GM19351 (cell line): ENCODE measurements around the gene PIGS.
"Not testable (repeated sequence)": the region's sequence is repeated elsewhere in the genome, so short reads cannot be mapped to it uniquely, and the experiment has no call there.

Experiments
- ATAC-seq: cut with Tn5 transposase; IDR thresholded peaks from one replicate; pipeline ENCODE4 v1.9.1; 2021; ENCODE audit warnings: mild to moderate bottlenecking, moderate library complexity; ENCODE audit not compliant: unreplicated experiment

Gene PIGS

DNA sequence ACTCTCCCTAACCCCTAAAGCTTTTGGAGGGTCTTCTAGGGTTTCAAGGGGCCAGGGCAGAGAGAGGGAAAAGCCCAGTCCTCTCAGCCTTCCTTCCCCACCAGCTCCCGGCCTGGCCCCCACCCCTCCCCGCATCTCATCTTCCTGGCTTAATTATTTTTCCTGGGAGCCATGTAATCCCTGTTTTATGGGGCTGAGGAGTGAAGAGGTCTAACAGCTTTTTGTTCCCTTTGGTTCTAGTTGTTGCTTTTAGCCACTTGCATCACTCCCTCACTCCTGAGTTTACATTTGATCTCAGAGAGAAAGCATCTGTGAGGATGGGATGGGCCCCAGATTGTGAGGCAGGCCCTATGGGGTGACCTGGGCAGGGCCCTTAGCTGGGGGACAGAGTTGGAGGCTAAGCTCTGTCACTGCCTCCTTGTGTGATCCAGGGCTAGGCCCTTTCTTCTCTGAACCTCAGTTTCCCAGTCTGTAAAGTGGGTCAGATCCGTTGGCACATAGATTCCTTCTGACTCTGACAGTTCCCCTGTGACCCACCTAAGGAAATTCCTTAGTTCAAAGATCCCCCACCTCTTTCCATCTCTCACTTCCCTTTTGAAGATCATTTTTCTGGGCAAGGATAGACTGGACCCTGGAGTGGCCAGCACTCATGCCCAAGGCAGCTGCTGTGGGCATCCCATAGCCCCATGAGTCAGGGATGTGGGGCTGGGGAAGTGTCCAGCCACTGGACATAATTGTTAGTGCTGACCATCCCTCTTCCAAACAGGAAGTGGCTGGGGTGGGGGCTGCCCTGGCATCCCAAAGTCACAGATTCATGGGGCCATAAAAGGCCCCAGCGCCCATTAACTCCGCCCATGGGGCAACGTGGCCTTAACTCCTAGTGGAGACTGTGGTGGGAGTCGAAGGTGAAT is 39.0 kb downstream of the PIGS start:
- no peak for ATAC-seq

DNA sequence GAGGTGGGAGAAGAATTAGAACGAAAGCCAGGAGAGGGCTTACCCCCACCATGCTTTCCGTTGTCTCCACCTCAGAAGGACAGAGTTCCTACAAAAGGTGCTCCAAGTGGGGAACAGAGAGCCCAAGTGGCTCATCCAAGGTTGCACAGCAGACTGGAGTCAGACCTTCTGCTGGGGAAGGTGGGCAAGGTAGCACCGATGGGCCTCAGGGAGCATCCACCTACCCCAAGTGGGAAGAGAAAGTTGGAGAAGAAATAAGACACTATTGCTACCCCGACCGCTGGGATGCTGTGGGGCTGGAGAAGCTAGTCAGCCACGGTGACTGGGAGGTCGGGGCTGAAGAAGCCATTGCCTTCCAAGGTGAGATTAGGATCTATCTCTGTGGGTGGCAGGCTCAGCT is 40.4 kb downstream of the PIGS start:
- ATAC-seq = no peak

DNA sequence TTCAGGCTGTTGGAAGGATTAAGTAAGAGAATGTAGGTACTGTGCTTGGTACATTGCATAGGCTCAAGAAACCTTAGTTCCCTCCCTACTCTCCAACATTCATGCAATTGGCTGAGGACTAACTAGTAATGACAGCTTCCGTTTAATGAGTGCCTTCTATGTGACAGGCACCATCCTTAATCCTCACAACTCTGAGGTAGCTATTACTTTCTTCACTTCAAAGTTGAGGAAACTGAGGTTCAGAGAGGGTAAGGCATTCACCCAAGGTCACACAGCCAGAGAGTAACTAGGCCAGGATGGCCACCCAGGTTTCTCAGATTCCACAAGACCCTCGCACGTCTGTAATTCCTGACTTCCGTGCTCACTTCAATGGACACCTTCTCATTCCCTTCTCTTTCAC is 41.1 kb downstream of the PIGS start:
- no peak for ATAC-seq

DNA sequence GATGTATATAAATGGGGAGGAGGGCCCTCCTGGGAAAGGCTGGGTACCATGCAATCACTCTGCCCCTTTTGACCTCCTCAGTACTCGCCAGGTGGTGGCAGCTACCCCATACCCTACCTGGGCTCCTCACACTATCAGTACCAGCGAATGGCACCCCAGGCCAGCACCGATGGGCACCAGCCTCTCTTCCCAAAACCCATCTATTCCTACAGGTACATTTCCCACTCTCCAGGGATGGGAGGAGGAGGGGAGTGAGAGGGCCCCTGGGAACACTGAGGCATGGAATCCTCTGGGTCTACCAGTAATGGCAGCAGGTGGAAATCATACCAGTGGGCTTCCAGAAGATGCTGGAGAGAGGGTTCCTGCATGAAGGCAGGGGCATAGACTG is 42.3 kb downstream of the PIGS start:
- no peak for ATAC-seq

DNA sequence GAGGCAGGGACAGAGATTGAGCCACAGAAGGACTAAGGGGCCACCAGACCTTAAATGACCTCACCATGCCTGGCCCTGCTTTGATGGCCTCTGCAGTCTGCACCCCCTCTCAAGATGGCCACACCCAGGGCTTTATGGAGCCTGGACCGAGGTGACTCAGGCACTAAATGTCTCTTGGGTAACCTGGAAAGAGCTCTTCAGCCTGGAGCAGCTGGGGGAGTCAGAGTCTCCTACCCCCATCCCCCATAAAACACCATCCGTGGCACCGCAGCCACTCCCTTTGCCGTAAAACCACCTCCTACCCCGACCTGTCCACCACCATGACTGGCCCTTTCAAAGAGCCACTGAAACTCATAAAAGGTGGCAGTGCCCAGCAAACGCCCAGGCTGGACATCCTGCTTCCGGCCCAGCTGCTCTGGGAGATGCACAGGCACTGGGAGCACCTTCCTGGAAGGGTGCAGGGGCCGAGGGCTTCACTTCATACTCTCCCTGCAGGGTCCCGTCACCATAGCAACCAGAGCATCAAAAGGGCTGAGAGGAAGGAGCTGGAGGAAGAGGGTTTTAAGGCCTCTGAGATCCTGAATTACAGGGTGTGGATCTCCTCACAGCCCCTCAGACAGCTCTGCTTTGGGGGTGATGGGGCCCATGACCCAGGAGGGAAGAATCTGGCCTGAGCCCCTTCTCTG is 42.9 kb downstream of the PIGS start:
- ATAC-seq = no peak

DNA sequence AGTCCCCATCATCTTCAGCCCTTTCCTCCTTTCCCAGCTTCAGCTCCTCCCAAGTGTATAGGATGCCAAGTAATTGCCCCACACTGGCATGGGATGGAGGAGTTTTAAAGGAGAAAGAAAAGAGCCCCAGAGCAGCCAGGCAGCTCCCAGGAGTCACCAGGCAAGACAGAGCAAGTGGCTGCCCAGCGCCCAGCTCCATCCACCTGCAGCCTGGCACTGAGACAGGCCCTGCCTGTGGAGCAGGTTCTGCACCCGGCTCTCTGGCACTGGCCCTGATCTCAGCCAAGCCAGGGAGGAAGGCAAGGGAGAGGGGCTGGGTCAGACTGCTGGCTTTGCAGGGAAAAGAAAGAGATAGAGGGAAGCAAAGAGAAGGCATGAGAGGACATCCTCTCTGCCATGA is 43.5 kb downstream of the PIGS start:
- no peak for ATAC-seq

DNA sequence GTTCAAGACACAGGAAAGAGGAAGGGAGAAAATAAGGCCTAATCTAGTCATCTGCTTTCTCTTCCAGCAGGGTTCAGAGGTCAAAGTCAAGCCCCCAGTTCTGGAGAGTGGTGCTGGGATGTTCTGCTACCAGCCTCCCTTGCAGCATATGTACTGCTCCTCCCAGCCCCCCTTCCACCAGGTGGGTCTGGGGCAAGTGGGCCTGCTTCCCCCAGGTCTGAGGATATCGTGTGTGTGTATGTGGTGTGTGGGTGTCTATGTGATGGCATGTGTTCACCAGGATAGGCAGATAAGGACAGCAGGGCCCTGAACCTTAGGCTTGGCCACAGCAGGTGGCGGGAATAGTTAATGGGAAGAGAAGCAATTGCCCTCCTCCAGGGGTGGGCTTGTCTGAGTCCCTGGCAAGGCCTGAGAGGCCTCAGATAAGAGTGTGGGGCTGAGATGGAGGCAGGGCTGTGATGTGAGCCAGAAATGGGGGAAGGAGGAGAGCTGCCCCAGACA is 44.1 kb downstream of the PIGS start:
- no peak for ATAC-seq

DNA sequence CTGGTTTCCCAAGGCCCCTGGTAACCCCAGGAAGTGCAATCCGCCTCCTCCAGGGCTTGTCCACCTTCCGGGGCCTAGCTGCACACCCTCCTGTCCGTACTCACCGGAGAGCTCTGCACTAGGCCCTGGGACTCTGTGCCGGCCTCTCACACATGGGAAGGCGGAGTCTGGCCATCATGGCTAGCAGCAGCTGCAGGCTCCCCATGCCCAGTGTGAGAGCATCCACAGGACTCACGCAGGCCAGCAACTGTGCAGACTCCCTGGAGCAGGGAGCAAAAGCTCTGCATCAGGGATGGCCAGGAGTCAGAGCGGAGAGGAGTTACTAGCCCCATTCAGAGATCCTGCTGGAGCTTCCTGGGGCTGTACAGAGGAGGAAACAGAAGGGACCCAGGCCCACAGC is 44.9 kb downstream of the PIGS start:
- ATAC-seq = no peak

DNA sequence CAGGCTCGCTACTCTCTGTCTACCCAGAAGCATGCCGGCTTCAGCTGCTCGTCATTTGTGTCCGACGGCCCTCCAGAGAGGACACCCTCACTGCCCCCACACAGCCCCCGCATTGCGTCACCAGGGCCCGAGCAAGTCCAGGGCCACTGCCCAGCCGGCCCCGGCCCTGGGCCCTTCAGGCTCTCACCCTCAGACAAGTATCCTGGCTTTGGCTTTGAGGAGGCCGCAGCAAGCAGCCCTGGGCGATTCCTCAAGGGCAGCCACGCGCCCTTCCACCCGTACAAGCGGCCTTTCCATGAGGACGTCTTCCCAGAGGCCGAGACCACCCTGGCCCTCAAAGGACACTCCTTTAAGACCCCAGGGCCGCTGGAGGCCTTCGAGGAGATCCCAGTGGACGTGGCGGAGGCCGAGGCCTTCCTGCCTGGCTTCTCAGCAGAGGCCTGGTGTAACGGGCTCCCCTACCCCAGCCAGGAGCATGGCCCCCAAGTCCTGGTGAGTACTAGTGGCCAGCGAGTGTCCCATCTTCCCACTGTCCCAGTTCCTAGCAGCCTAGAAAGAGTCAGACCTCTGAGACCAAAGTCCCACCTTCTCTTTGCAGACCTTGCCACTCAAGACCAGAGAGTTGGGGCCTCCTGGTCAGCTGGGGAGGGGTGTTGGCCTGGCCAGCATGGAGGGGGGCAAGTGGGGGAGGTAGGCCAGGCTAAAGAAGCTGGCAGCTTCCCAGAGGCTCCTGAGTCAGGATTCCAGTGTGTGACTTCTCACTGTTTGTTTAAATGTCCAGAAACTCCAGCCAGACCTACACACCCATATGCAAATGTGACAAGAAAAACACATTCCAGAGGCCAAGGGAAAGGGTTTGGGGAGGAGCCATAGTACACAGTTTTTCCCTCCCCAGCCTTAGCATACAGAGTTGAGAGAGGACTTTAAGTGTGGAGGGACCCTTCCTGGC is 46.6 kb downstream of the PIGS start:
- no peak for ATAC-seq

DNA sequence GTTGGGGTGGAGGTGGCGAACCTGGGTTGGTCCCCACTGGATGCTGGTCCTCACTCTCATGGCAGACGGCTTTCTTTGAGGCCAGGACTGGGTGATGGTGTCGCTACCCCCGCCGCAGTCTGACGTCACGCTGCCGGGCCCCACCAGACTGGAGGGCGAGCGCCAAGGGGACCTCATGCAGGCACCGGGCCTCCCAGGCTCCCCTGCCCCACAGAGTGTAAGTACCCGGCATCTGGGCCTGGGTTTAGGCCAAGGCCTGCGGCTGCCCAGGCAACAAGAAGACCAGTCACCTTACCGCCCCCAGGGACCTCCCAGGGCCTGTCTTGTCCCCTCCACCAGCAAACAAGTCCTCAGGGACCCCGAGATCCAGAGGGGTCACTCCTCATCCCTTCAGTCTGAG is 47.4 kb downstream of the PIGS start:
- no peak for ATAC-seq

DNA sequence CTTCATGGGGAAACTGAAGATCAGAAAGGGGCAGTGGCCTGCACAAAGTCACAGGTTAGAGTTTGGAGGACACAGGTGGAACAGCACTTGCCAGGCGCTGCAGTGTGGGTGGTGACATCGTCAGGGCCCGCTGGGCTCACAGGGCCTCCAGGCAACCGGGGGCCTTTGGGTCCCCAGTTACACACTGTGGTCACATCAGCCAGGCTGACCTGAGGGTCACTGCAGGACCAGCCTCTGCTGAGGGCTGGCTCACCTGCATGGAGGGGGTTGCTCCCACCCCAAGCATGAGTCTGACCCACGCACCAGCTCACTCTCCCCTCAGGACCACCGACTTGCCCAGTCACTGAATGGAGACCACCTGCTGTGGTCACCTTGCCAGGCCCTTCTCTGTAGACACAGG is 48.1 kb downstream of the PIGS start:
- ATAC-seq = no peak

DNA sequence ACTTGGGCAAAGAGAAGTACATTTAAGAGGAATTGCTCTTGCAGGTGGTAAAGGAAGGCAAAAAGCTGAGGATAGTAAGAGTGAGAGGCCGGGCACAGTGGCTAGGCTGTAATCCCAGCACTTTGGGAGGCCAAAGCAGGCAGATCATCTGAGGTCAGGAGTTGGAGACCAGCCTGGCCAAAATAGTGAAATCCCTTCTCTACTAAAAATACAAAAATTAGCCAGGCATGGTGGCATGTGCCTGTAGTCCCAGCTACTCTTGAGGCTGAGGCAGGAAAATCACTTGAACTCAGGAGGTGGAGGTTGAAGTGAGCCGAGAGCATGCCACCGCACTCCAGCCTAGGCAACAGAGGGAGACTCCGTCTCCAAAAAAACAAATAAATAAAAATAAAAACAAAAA is 49.0 kb downstream of the PIGS start:
- ATAC-seq = not testable (repeated sequence)

DNA sequence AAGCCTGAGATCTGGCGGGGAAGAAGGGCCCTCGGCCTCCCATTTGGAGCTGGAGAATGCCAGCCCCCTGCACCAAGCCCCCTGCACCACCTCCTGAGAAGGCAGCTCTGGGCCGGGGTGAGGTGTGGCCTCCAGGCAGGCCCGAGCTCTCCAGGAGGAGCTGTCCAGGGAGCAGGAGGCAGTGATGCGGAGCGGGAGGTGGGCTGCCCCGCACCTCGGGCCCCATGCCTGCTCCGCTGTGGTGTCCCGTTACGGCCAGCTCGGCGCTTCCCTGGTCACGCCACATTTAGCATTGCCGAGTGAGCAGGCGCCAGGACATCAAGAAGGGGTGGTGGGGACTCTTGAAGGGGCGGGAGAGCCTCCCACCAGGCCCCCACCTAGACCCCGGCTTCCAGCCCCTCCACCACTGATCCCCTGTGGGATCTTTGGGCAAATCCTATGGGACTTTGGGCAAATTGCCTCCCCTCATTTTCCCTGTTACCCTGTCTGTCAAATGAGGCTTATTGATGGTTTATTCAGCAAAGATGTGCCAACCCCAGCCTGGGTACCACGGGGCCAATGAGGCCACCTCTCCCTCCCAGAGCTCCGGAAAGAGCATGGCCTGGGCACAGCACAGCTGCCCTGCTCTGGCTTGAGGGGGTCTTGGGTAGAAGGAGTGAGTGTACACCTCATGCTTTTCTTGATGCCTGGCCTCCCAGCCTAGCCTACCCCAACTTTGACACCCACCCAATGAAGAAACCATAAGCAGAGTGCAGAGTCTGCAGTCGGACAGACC is 49.8 kb downstream of the PIGS start:
- no peak for ATAC-seq

DNA sequence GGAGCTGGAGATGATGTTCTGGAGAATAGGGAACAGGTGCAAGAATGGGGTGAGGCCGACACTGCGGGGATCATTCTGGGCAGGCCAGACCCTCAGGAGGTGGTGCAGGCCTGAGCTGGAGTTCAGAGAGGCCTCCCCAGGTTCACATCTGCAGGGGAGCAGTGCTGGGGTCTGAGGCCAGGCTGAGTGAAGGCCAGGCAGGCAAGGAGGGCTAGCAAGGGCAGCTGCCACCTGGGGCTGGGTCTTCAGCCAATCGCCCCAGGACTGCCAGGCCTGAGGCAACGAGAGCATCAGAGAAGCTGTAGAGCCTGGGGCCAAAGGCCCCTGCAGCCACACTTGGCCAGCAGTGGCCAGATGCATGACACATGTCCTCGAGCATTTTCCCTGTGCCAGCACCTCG is 50.6 kb downstream of the PIGS start:
- ATAC-seq = no peak

DNA sequence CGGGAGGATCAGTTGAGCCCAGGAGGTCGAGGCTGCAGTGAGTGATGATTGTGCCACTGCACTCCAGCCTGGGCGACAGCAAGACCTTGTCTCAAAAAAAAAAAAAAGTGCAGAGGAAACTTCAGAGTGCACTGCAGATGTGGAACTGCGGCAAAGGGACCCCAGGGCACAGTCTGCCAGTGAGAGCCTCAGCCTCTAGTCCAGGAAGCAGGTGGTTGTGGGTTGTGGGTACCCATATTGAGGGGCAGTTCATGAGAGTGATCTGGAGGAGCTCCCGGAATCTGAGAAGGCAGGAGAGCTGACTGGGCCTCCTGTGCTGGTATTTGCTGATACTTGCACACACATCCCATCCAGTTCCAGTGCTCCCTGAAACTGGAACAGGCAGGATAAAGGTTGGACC is 52.1 kb downstream of the PIGS start:
- ATAC-seq = no peak

DNA sequence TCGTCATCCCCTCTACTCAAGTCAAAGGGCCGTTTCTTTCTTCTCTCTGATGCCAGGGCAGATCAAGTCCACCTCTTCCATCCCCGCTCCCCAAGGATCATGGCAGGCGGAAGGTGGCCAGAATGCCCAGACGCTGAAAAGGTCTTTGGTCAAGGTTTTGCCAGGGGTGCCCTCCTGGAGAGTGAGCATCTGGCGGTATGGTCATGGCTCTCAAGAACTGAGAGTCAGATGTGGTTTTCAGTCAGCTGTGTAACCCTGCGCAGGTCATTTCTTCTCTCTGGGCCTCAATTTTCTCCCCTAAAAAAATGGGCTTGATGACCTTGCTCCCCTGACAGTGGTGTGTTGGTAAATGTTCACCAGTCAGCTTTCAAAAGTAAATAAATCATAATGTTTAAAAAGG is 52.7 kb downstream of the PIGS start:
- no peak for ATAC-seq

DNA sequence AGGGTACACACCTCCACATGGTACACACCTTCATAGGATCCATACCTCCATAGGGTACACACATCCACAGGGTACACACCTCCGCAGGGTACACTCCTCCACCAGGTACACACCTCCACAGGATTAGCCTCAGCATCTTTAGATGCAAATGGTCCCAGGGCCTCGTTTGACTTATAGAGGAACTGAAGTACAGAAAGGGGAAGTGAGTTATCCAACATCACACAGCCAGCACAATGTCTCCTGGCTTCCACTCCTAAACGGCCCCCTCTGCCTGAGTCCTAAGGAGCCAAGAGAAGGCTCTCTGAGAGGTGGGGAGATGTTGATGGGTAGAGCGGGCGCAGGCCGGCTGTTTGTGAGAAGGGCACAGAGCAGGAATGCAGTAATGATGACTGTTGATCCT is 53.2 kb downstream of the PIGS start:
- no peak for ATAC-seq

DNA sequence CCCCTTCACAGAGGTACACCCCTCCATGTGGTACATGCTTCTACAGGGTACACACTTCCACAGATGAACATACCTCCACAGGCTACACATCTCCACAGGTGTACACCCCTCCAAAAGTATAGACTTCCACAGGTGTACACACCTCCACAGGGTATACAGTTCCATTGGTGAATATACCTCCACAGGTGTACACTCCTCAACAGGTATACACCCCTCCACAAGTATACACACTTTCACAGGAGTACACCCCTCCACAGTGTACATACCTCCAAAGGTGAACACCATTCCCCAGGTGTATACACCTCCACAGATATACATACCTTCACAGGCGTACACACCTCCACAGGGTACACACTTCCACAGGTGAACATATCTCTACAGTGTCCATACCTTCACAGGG is 55.8 kb downstream of the PIGS start:
- no peak for ATAC-seq

DNA sequence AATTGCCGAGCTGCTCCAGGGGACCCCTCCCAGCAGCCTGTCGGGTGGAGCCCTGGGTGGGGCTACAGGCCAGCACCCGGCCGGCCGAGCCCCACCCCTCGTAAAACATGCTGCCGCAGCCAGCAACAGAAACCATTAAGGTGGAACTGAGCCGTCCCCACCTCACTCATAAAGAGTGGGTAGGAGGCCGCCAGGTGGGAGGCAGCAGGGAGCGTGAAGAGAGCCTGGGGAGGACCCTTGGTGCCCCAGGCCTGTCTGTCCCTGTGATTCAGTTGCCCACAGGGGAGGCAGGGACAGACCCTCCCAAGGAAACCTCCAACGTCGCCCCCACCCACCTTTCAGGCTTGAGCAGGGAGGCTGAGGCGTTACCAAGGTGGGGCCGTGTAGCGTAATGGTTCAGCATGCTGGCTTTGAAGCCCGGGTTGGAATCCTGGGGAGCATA is 56.7 kb downstream of the PIGS start:
- no peak for ATAC-seq

DNA sequence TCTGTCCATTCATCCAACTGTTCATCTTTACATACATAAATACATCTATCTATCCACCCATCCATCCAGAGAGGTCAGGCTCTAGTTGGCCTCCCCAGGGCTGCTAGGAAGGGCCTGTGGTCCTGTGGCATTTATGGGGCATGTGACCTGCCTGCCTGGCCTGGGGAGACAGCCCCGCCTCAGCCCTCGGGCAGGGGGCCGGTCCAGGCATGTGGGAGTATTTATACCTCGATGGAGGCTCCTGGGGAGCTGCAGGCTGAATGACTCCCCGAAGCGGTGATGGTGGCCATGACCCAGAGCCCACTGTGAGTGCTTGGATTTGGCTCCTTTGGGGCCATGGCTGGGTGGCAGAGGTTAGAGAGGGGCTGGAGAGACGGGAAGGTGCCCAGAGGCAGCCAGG is 57.8 kb downstream of the PIGS start:
- no peak for ATAC-seq
